Stimulated activated naive B cell treated with anti-CD40 and anti-IgM and Interleukin-4, amounts not matched to agents 10 μg/mL and 1 μg/mL and 100 μg/mL, for 72 hours (primary cell): Measurements from ENCODE around the gene ERAP2.
A peak's percentile ranks its signal among the peaks of the same experiment; 100 is the strongest.
"Not testable (repeated sequence)": the region's sequence is repeated elsewhere in the genome, so short reads cannot be mapped to it uniquely, and the experiment has no call there.

Experiments
- ATAC-seq, 2 donors: fragments of 150-1000 bp; cut with Tn5 transposase; replicated peaks; 2 replicates each; pipeline ENCODE4 v1.10.0; 2021; ENCODE audit warnings: moderate library complexity in 1 of 2
- DNase-seq: peaks from one replicate; pipeline ENCODE4 v3.0.0; 2021
- H3K27ac Mint-ChIP-seq: one replicate; pipeline ENCODE4 v1.8.0; 2022; ENCODE audit warnings: mild to moderate bottlenecking, mixed read lengths
- H3K27me3 Mint-ChIP-seq, 2 donors: one replicate each; pipeline ENCODE4 v1.8.0; 2022; ENCODE audit warnings: mixed read lengths in 2 of 2
- H3K36me3 Mint-ChIP-seq, 2 donors: one replicate each; pipeline ENCODE4 v1.8.0; 2022; ENCODE audit warnings: mixed read lengths in 2 of 2, mild to moderate bottlenecking in 1 of 2
- H3K4me1 Mint-ChIP-seq, 2 donors: one replicate each; pipeline ENCODE4 v1.8.0; 2022; ENCODE audit warnings: mixed read lengths in 2 of 2, mild to moderate bottlenecking in 1 of 2
- H3K4me3 Mint-ChIP-seq, 2 donors: one replicate each; pipeline ENCODE4 v1.8.0; 2022; ENCODE audit warnings: mild to moderate bottlenecking in 2 of 2, mixed read lengths in 2 of 2, moderate library complexity in 1 of 2
- H3K9me3 Mint-ChIP-seq, 2 donors: one replicate each; pipeline ENCODE4 v1.8.0; 2022; ENCODE audit warnings: mixed read lengths in 2 of 2, mild to moderate bottlenecking in 1 of 2

ERAP2 gene

DNA sequence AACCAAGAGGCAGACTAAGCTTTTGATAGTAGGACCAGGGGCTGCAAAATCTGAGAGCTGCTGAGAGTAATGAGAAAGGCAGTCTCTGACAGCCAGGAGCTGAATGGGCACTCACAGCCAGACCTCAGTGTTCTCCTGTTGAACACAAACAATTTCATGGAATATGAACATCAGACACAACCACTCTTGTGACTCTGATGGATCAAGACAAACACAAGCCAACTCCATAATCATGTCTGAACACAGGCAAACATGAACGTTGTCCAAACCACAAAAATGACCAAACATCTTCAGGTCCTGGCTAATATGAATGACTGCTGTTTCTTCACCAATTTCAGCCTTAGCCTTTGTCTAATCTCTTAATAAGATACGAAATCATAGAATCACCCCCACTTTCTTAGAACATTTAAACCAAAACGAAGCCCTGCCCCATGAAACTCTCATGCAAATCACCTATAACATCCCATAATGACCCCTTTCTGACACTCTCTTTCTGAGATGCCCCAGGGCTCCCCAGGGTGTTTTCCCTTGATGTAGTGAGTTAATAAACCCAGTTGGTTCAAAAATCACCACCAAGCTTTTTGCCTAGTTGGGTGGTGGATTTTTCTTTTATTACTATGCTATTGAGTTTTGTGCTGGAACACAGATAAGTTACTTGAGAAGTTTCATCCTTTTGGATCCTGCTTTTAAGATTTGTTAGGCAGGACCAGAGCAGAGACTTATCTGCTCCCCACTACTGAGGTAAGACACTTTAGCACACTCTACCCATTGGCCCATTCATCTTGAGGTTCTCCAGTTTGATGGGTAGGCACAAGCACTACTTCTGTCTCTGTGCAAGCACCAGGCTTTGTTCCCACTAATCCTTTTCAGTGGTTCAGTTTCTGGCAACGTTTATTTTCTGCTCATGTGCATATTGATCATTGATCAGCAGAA is 5.9 kb upstream of the ERAP2 start:
- Mint-ChIP-seq H3K4me3 (peak overlapping the region; percentile 26 to 46), H3K4me1 (peaks cover 42 to 62% of the 10 kb centered on the region in 2 donors), H3K9me3 (no peaks in the 10 kb centered on the region), H3K36me3 (no peaks in the 10 kb centered on the region), H3K27ac (peak overlapping the region; percentile 70), H3K27me3 (no peaks in the 10 kb centered on the region)
- ATAC-seq (peak; percentile 88 to 89), DNase-seq (peak; percentile 36)

DNA sequence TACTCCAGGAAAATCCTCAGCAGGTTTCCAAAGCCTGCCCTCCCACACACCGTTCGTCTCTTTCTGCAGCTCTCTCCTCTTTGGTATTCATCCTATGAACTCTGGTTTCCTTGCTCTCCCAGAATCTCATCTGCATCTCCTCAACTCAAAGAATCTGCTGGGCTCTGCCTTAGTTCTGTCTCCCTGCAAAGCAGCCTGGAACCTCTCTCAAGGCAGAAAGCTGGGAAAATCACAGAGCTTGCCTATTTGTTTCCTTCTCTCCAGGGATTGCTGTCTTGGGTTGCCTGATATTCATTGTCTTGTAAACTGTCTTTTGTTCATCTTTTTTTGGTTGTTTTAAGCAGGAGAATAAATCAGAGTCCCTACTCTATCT is 5.3 kb upstream of the ERAP2 start:
- Mint-ChIP-seq H3K4me1 (peaks cover 49 to 69% of the 10 kb centered on the region in 2 donors), H3K36me3 (no peaks in the 10 kb centered on the region), H3K9me3 (no peaks in the 10 kb centered on the region), H3K27me3 (no peaks in the 10 kb centered on the region), H3K27ac (peak overlapping the region; percentile 70), H3K4me3 (peak overlapping the region; percentile 26 to 46)
- no peak for DNase-seq
- ATAC-seq: no peak

DNA sequence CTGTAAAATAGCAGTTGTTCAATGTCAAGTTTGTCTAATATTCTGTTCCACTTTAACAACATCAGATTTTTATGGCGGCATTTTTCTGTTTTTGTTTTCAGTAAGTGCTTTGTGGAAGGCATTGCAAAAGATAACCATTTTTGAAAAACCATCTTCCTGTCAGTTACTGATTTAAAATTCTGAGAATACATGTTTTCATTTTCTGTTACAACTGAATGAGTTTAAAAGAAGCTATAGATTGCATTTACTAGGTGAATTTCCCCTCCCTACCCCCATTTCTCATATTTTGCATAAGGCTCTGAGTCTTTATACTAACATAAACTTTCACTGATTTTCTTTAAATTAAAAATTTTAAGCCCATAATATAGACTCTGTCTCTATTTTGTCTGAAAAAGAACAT is 4.6 kb upstream of the ERAP2 start:
- no peaks in the 10 kb centered on the region for H3K9me3 Mint-ChIP-seq
- H3K27me3 Mint-ChIP-seq: no peaks in the 10 kb centered on the region
- peak overlapping the region in 1 of 2 donors; percentile 46 for H3K4me3 Mint-ChIP-seq
- peak overlapping the region; percentile 70 for H3K27ac Mint-ChIP-seq
- ATAC-seq: no peak
- DNase-seq: no peak
- H3K4me1 Mint-ChIP-seq: peaks cover 49 to 70% of the 10 kb centered on the region in 2 donors
- H3K36me3 Mint-ChIP-seq: no peaks in the 10 kb centered on the region

GRCh38 chr5:96873449-96873848 is 2.9 kb upstream of the ERAP2 start:
- DNase-seq (no peak), ATAC-seq (no peak)
- no peak overlapping the region for H3K4me3 Mint-ChIP-seq
- no peaks in the 10 kb centered on the region for H3K9me3 Mint-ChIP-seq
- H3K36me3 Mint-ChIP-seq: no peaks in the 10 kb centered on the region
- H3K4me1 Mint-ChIP-seq: peaks cover 47 to 70% of the 10 kb centered on the region in 2 donors
- no peaks in the 10 kb centered on the region for H3K27me3 Mint-ChIP-seq
- H3K27ac Mint-ChIP-seq: peak overlapping the region; percentile 76

DNA sequence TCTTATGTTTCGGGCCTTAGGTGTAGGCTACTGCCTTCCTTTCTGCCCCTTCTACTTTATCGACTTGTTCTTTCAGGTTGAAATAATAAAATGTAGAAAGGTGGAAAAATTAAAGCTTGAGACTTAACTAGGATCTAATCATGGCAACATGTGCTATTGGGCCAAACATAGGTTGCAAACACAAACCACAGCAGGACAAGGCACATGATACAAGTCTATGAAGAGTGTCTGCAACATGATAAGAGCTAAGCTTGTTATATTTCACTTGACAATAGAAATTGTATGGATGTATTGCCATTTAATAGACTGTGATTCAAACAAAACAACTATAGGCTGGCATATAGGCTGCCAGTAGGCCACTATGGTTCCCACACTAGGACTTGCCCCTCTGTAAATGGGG is 1.7 kb upstream of the ERAP2 start:
- no peak for ATAC-seq

DNA sequence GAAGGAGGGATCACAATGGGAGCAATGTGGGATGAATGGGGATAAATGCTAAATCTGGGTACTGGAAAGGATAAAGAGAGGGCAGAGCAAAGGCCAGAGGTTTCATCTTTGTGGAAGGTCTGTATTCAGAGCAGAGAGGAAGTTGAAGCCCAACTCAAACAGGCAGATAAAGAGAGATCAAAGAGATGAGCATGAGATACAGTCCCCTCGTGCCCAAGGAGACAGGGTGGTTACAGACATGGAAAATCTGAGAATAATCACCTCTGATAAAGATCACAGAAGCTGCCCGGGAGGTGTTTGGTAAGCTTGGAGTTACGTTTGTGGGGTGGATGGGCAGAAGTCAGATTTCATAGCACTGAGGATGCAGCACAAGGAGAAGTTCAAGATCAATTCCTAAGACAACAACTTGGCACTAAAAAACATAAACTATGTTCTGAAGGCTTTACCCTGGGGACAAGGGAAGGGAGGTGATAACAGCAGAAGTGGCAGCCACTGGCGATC is 459 bp upstream of the ERAP2 start:
- Mint-ChIP-seq H3K36me3 (peaks cover 11 to 13% of the 10 kb centered on the region in 2 donors), H3K4me1 (peaks cover 42 to 63% of the 10 kb centered on the region in 2 donors), H3K4me3 (peak overlapping the region; percentile 81 to 86), H3K27me3 (no peaks in the 10 kb centered on the region), H3K27ac (peak overlapping the region; percentile 91), H3K9me3 (no peaks in the 10 kb centered on the region)
- DNase-seq (no peak), ATAC-seq (peak; percentile 37 to 41)

More for the DNA sequence above, 1.7 kb upstream of the ERAP2 start:
- Mint-ChIP-seq H3K27me3 (no peaks in the 10 kb centered on the region), H3K4me1 (peaks cover 42 to 63% of the 10 kb centered on the region in 2 donors), H3K9me3 (no peaks in the 10 kb centered on the region), H3K27ac (peak overlapping the region; percentile 49), H3K36me3 (peaks cover 0 to 1% of the 10 kb centered on the region in 2 donors), H3K4me3 (peak overlapping the region in 1 of 2 donors; percentile 15)
- no peak for DNase-seq

- H3K27me3 Mint-ChIP-seq: not testable (repeated sequence)
Measured at GRCh38 chr5:96876977-96877469, 723 bp downstream of the ERAP2 start.

DNA sequence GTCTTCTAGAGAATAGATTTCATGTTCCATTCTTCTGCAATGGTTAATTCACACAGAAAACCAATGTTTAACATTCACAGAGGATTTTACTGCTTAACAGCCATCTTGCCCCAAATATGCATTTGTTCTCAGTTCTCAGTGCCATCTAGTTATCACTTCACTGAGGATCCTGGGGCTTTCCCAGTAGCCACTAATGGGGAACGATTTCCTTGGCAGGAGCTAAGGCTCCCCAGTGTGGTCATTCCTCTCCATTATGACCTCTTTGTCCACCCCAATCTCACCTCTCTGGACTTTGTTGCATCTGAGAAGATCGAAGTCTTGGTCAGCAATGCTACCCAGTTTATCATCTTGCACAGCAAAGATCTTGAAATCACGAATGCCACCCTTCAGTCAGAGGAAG is 3.4 kb downstream of the ERAP2 start:
- H3K4me3 Mint-ChIP-seq: peak overlapping the region; percentile 34 to 77
- H3K9me3 Mint-ChIP-seq: no peaks in the 10 kb centered on the region
- no peak for DNase-seq
- peaks cover 51 to 68% of the 10 kb centered on the region in 2 donors for H3K4me1 Mint-ChIP-seq
- peaks cover 28 to 40% of the 10 kb centered on the region in 2 donors for H3K36me3 Mint-ChIP-seq
- ATAC-seq: no peak
- H3K27me3 Mint-ChIP-seq: no peaks in the 10 kb centered on the region
- H3K27ac Mint-ChIP-seq: peak overlapping the region; percentile 92

More at GRCh38 chr5:96876977-96877469, 723 bp downstream of the ERAP2 start:
- not testable (repeated sequence) for H3K9me3 Mint-ChIP-seq, DNase-seq
- peak overlapping the region; percentile 81 to 86 for H3K4me3 Mint-ChIP-seq
- peak overlapping the region; percentile 94 for H3K27ac Mint-ChIP-seq
- peak; percentile 26 to 36 for ATAC-seq
- H3K4me1 Mint-ChIP-seq: peaks cover 49 to 64% of the 10 kb centered on the region in 2 donors
- H3K36me3 Mint-ChIP-seq: peaks cover 18 to 21% of the 10 kb centered on the region in 2 donors

- no peaks in the 10 kb centered on the region for H3K9me3 Mint-ChIP-seq
- H3K27ac Mint-ChIP-seq: peak overlapping the region; percentile 92
- H3K4me3 Mint-ChIP-seq: peak overlapping the region; percentile 77 to 78
- ATAC-seq (peak; percentile 14 to 20), DNase-seq (no peak)
- H3K4me1 Mint-ChIP-seq: peaks cover 48 to 68% of the 10 kb centered on the region in 2 donors
- peaks cover 37 to 49% of the 10 kb centered on the region in 2 donors for H3K36me3 Mint-ChIP-seq
- H3K27me3 Mint-ChIP-seq: no peaks in the 10 kb centered on the region
Measured at GRCh38 chr5:96880444-96881164, 4.3 kb downstream of the ERAP2 start.

DNA sequence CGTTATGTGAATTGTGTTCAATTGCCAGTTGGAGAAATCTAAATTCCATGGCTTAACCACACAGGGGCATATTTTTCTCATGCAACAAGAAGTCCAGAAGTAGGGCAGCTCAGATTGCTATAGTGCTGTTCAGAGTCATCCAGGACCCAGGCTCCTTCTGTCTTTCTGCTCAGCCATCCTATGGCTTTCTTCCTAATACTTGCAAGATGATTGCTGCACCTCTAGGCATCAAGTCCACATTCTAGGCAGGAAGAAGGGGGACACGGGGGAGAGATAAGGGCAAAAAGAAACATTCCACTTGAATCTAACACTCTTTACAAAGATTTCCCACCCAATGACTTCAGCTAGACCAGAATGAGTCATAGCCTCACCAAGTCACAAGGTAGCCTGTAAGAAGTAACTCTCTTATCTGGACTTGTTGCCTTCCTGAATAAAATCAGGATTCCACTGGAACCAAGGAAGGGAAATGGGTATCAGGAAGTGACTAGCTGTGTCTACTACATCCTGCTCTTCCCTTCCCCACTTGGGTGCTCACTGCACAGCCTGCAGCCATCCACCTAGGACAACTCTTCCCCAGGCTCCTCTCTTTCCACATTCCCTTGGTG is 5.3 kb downstream of the ERAP2 start:
- DNase-seq (no peak), ATAC-seq (peak in 1 of 2 donors; percentile 22)
- H3K4me3 Mint-ChIP-seq: peak overlapping the region; percentile 77 to 78
- peaks cover 37 to 52% of the 10 kb centered on the region in 2 donors for H3K36me3 Mint-ChIP-seq
- peaks cover 49 to 72% of the 10 kb centered on the region in 2 donors for H3K4me1 Mint-ChIP-seq
- H3K27me3 Mint-ChIP-seq: no peaks in the 10 kb centered on the region
- no peaks in the 10 kb centered on the region for H3K9me3 Mint-ChIP-seq
- H3K27ac Mint-ChIP-seq: peak overlapping the region; percentile 92

DNA sequence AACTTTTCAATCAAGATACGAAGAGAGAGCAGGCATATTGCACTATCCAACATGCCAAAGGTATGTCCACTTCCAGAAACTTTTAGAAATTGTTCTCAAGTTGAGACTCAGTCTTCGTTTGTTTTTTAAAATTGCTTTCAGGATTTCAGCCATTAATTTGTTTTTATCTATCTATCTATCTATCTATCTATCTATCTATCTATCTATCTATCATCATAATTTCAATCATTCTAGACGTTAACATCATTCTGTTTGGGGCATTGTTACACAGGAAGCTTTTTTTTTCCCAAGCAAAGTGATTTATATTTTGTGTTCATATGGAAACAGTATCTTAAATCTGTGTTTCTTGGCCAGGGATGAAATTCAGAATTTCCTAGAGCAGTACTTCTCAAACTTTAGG is 7.6 kb downstream of the ERAP2 start:
- H3K27ac Mint-ChIP-seq: peak overlapping the region; percentile 81
- DNase-seq (no peak), ATAC-seq (no peak)
- H3K27me3 Mint-ChIP-seq: no peaks in the 10 kb centered on the region
- H3K9me3 Mint-ChIP-seq: no peaks in the 10 kb centered on the region
- peak overlapping the region in 1 of 2 donors; percentile 34 for H3K4me3 Mint-ChIP-seq
- H3K4me1 Mint-ChIP-seq: peaks cover 49 to 72% of the 10 kb centered on the region in 2 donors
- H3K36me3 Mint-ChIP-seq: peaks cover 37 to 57% of the 10 kb centered on the region in 2 donors

DNA sequence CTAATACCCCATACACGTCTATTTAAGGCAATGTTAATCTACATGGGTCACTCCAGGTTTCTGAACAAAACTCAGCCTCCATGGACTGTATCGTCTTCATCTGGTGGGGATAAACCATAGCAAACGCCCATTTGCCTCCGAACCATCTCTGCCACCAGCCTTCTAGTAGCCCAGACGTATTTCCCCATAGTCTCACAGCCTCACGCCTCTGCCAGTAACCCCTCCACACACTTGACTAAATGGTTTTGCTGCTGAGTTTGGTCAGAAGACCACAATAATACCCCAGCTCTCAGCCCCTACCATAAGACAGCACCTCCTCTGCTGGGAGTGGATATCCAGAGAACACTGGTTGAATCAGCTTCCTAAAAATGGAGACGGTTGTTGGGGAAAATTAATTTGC is 8.7 kb downstream of the ERAP2 start:
- ATAC-seq (no peak), DNase-seq (no peak)
- peaks cover 42 to 62% of the 10 kb centered on the region in 2 donors for H3K36me3 Mint-ChIP-seq
- H3K4me3 Mint-ChIP-seq: peak overlapping the region; percentile 21 to 67
- H3K4me1 Mint-ChIP-seq: peaks cover 43 to 64% of the 10 kb centered on the region in 2 donors
- no peaks in the 10 kb centered on the region for H3K27me3 Mint-ChIP-seq
- H3K9me3 Mint-ChIP-seq: no peaks in the 10 kb centered on the region
- H3K27ac Mint-ChIP-seq: peak overlapping the region; percentile 78

DNA sequence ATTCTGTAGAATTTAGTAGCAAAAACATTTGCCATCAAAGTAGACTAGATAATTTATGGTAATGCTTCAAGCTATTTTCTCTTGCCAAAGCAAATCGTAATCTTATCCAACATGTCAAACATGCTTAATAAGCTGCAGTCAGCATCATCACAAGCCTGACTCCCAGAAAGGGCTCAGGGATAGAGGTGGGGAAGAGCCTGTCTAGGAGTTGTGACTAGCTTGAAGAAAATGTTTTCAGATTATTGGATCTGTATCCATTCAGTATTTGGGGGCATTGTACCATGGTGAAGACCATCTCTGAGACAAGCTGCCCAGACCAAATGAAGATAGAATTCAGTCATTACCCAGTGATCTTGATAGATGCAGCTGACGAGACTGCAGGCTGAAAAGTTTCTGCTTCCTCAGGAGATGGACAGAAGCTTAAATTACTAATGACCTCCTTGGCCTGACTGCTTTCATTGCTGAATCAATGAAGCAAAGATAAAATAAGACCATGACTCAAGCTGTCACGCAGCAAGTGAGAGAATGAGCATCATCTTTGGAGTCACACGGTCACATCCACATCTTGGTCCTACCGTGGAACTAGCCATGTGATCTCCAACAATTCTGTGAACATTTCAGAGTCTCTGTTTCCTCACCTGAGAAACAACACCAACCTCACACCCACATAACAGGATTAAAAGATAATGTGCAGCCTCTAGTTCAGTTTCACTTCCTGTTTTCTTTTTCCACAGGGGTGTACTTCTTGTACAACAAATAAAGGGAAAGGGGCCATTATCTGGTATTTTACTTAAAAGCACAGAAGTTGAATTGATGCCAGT is 9.4 kb downstream of the ERAP2 start:
- peak overlapping the region; percentile 21 to 67 for H3K4me3 Mint-ChIP-seq
- H3K27ac Mint-ChIP-seq: peak overlapping the region; percentile 78
- ATAC-seq (peak; percentile 94), DNase-seq (peak; percentile 67)
- H3K36me3 Mint-ChIP-seq: peaks cover 37 to 54% of the 10 kb centered on the region in 2 donors
- H3K4me1 Mint-ChIP-seq: peaks cover 36 to 56% of the 10 kb centered on the region in 2 donors
- no peaks in the 10 kb centered on the region for H3K9me3 Mint-ChIP-seq
- H3K27me3 Mint-ChIP-seq: no peaks in the 10 kb centered on the region
